B cell (primary cell): ENCODE data around the gene RCE1. TPM values are rescaled to one million over a fixed set of nuclear protein-coding genes. Genes with fewer than 3 reads are reported as not detected.

Experiments
- ATAC-seq: fragments of 200-7000 bp; cut with Tn5 transposase; one replicate; pipeline ENCODE4 v1.10.0; 2021; ENCODE audit warnings: low read depth, mild to moderate bottlenecking, moderate number of reproducible peaks, moderate library complexity
- CTCF ChIA-PET: fragments of 350-600 bp; sonication (Branson Sonifier 250); formaldehyde crosslinking; loops from one replicate; lab custom pipeline; 2021; ENCODE audit warnings: antibody characterized with exemption, inconsistent platforms; lab: Charles Lee
- POLR2A ChIA-PET: fragments of 350-600 bp; sonication (Branson Sonifier 250); formaldehyde crosslinking; loops from one replicate; lab custom pipeline; 2021; ENCODE audit warnings: antibody characterized with exemption; lab: Charles Lee
- DNase-seq: peaks from one replicate; pipeline ENCODE4 v3.0.0; 2013
- H2AFZ ChIP-seq: 2 replicates; pipeline ENCODE4 v1.6.1; 2012; ENCODE audit warnings: mild to moderate bottlenecking, low read depth, low read length; ENCODE audit not compliant: insufficient read depth, poor library complexity, severe bottlenecking
- H3K27ac ChIP-seq, 2 donors: 1 replicate in 1 of 2; 2 replicates in 1 of 2; pipeline ENCODE4 v1.5.1; 2012 to 2013; ENCODE audit warnings: low read length in 2 of 2, mild to moderate bottlenecking in 2 of 2, moderate library complexity in 1 of 2
- H3K27me3 ChIP-seq, 4 experiments: fragments of 200-600 bp in 1 of 4; sonication (generic) in 1 of 4; replicated peaks in 1 of 4; 1 replicate in 2 of 4; 2 replicates in 2 of 4; pipeline versions ENCODE4 v1.6.1 to v1.7.0; 2013 to 2016; ENCODE audit warnings: low read length in 3 of 4, mild to moderate bottlenecking in 2 of 4, mixed read lengths in 1 of 4, moderate library complexity in 1 of 4; ENCODE audit not compliant: insufficient read depth in 4 of 4, control insufficient read depth in 3 of 4; ENCODE audit errors: control extremely low read depth in 1 of 4
- H3K36me3 ChIP-seq, 2 experiments: replicated peaks in 1 of 2; 1 replicate in 1 of 2; 2 replicates in 1 of 2; pipeline versions ENCODE4 v1.6.1 to v1.7.1; 2013; ENCODE audit warnings: low read length in 1 of 2; ENCODE audit not compliant: insufficient read depth in 2 of 2, control insufficient read depth in 1 of 2; ENCODE audit errors: control extremely low read depth in 1 of 2, extremely low read depth in 1 of 2
- H3K4me1 ChIP-seq, 2 donors: fragments of 200-600 bp in 1 of 2; sonication (generic) in 1 of 2; 1 replicate in 1 of 2; 2 replicates in 1 of 2; pipeline versions ENCODE4 v1.5.1 to v1.6.1; 2013 to 2017; ENCODE audit warnings: low read length in 2 of 2; ENCODE audit not compliant: control insufficient read depth in 2 of 2, insufficient read depth in 2 of 2
- H3K4me2 ChIP-seq: replicated peaks from 2 replicates; pipeline ENCODE3; 2012; ENCODE audit warnings: mild to moderate bottlenecking, low read depth, low read length; ENCODE audit not compliant: poor library complexity, severe bottlenecking
- H3K4me3 ChIP-seq, 5 experiments: fragments of 200-600 bp in 1 of 5; sonication (generic) in 1 of 5; 1 replicate in 3 of 5; 2 replicates in 2 of 5; pipeline versions ENCODE4 v1.5.1 to v1.7.0; 2011 to 2016; ENCODE audit warnings: low read length in 4 of 5, mild to moderate bottlenecking in 4 of 5, low read depth in 2 of 5, control low read depth in 1 of 5, moderate library complexity in 1 of 5; ENCODE audit not compliant: insufficient read depth in 1 of 5; ENCODE audit errors: control extremely low read depth in 1 of 5, extremely low read depth in 1 of 5
- H3K79me2 ChIP-seq: fragments of 200-600 bp; sonication (generic); one replicate; pipeline ENCODE4 v1.6.0; 2016; ENCODE audit warnings: low read length; ENCODE audit not compliant: control insufficient read depth, insufficient read depth
- H3K9ac ChIP-seq: fragments of 200-600 bp; sonication (generic); 2 replicates; pipeline ENCODE4 v1.6.1; 2017; ENCODE audit warnings: mild to moderate bottlenecking, low read length, moderate library complexity
- H3K9me3 ChIP-seq, 3 donors: one replicate each; pipeline versions ENCODE4 v1.6.1 to v1.7.1; 2013; ENCODE audit warnings: low read length in 2 of 3; ENCODE audit not compliant: control insufficient read depth in 2 of 3, insufficient read depth in 1 of 3; ENCODE audit errors: control extremely low read depth in 1 of 3
- H4K20me1 ChIP-seq: 2 replicates; pipeline ENCODE4 v1.6.0; 2012; ENCODE audit warnings: mild to moderate bottlenecking, low read length; ENCODE audit not compliant: insufficient read depth, control insufficient read depth, poor library complexity, severe bottlenecking
- H3K27ac Mint-ChIP-seq: one replicate; pipeline ENCODE4 v1.8.0; 2021; ENCODE audit warnings: mixed read lengths
- H3K27me3 Mint-ChIP-seq: one replicate; pipeline ENCODE4 v1.8.0; 2021; ENCODE audit warnings: mixed read lengths
- H3K4me1 Mint-ChIP-seq: one replicate; pipeline ENCODE4 v1.8.0; 2021; ENCODE audit warnings: mixed read lengths
- H3K4me3 Mint-ChIP-seq: one replicate; pipeline ENCODE4 v1.8.0; 2021; ENCODE audit warnings: mixed read lengths
- H3K9me3 Mint-ChIP-seq: one replicate; pipeline ENCODE4 v1.8.0; 2022; ENCODE audit warnings: mixed read lengths; ENCODE audit not compliant: insufficient read depth
- CTCF ChIP-seq: fragments of 200-600 bp; IDR thresholded peaks from one replicate; pipeline ENCODE4 v1.8.0; 2022; ENCODE audit warnings: antibody characterized with exemption, mild to moderate bottlenecking
- EZH2 ChIP-seq: IDR thresholded peaks from 2 replicates; pipeline ENCODE4 v1.6.1; 2012; ENCODE audit warnings: borderline replicate concordance, low read depth, mild to moderate bottlenecking, moderate library complexity, low read length; ENCODE audit not compliant: insufficient read depth, poor library complexity, severe bottlenecking
- WGBS: methylation state at CpG from one replicate; pipeline ENCODE4 v1.1.5; 2013; ENCODE audit warnings: missing lambda C conversion rate; ENCODE audit not compliant: insufficient coverage; 5-methylcytosine and 5-hydroxymethylcytosine counted together
- intact Hi-C: fragments of 100-400 bp; cut with micrococcal nuclease; formaldehyde crosslinking; loops from one replicate; pipeline ENCODE4 v1.10.0; 2022
- polyA plus RNA-seq: library from polyadenylated mRNA; depleted of rRNA; stranded (reverse); fragments of >200 nt; gene quantifications from 2 replicates; pipeline ENCODE4 v1.2.3, GENCODE V29; 2012
- total RNA-seq, 2 donors: library from RNA; stranded (reverse); fragments of 120-200 nt in 1 of 2; gene quantifications; 1 replicate in 1 of 2; 2 replicates in 1 of 2; pipeline versions ENCODE4 v1.2.3 to v1.2.4, GENCODE V29; 2013 to 2022

RCE1 gene
- total and polyA plus RNA-seq, 2 donors (not counting 1 experiment from before 2014, with no cell fraction given): 31.6 to 59.7 TPM

DNA sequence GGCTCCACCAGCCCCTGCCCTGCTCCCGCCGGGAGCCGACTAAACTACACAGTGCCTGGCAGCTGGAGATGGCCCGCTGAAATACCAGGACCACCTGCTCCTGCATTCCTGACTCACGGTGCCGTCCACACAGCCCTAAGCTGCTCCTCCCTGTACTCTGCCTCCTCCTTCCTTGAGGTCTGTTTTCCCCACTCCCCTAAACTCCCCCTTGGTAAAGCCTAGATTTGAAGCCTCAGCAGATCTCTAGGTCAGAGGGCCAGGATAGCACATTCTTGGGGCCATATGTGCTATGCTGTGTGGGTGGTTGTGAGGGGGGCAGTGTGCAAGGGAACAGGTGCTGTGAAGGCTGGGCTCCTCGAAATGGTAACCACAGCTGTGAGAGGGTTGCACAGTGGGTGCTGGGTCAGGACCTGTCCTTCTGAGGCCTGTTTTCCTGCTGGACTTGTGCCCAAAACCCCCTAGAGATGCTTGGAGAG is 23.3 kb downstream of the RCE1 start:
- Histone ChIP-seq H3K9ac (no peak overlapping the region), H3K27ac (no peak overlapping the region), H3K79me2 (no peaks in the 10 kb centered on the region), H4K20me1 (no peaks in the 10 kb centered on the region), H3K36me3 (no peaks in the 10 kb centered on the region), H3K4me3 (no peak overlapping the region), H3K9me3 (no peaks in the 10 kb centered on the region), H3K4me1 (peaks cover 4 to 10% of the 10 kb centered on the region in 2 donors), H3K4me2 (no peak overlapping the region), H2AFZ (no peak overlapping the region), H3K27me3 (no peaks in the 10 kb centered on the region)
- 91% methylated on average over 7 of the region's 7 CpGs for WGBS
- no peak overlapping the region for H3K27ac Mint-ChIP-seq
- H3K27me3 Mint-ChIP-seq: no peaks in the 10 kb centered on the region
- no peaks in the 10 kb centered on the region for H3K9me3 Mint-ChIP-seq
- DNase-seq (no peak), ATAC-seq (no peak)
- CTCF ChIA-PET: interaction anchor here (0.6 to 1.7 kb wide), 3 partner anchors 23 to 435 kb away, joined by 3 to 4 read pairs (median 4); partner anchors contain the start of gene RCE1
- H3K4me3 Mint-ChIP-seq: no peak overlapping the region
- intact Hi-C loops: no loop called here
- H3K4me1 Mint-ChIP-seq: peaks cover 16% of the 10 kb centered on the region
- TF ChIP-seq EZH2 (no peak), CTCF (no peak)
- POLR2A ChIA-PET: no interaction called here

GRCh38 chr11:66867425-66868040 is 24.3 kb downstream of the RCE1 start:
- H3K9ac ChIP-seq: no peak overlapping the region
- no peak for ATAC-seq
- H3K79me2 ChIP-seq: no peaks in the 10 kb centered on the region
- H3K4me1 ChIP-seq: peaks cover 4 to 10% of the 10 kb centered on the region in 2 donors
- H4K20me1 ChIP-seq: no peaks in the 10 kb centered on the region
- Mint-ChIP-seq H3K4me3 (no peak overlapping the region), H3K27ac (no peak overlapping the region), H3K4me1 (peaks cover 16% of the 10 kb centered on the region), H3K27me3 (no peaks in the 10 kb centered on the region), H3K9me3 (no peaks in the 10 kb centered on the region)
- no peaks in the 10 kb centered on the region for H3K36me3 ChIP-seq
- H3K4me3 ChIP-seq: no peak overlapping the region
- no peak overlapping the region for H3K27ac ChIP-seq
- H3K4me2 ChIP-seq: no peak overlapping the region
- H2AFZ ChIP-seq: no peak overlapping the region
- H3K27me3 ChIP-seq: no peaks in the 10 kb centered on the region
- intact Hi-C loops: loop anchor here (1.0 to 2.0 kb wide), 4 partner anchors 24 to 173 kb away; partner anchors contain the start of gene RCE1
- H3K9me3 ChIP-seq: no peaks in the 10 kb centered on the region
- 85% methylated on average over 9 of the region's 14 CpGs for WGBS
- TF ChIP-seq EZH2 (no peak), CTCF (no peak)
- CTCF ChIA-PET: interaction anchor here (0.6 to 1.7 kb wide), 7 partner anchors 15 to 401 kb away, joined by 3 to 5 read pairs (median 3); partner anchors contain the start of genes PELI3 and RCE1
- DNase-seq: no peak
- POLR2A ChIA-PET: no interaction called here
